GM12872 (cell line): ENCODE measurements around the gene ADARB2.

Experiments used
- TF ChIP-seq, protein P1 (sequence below): IDR thresholded peaks from 3 replicates; pipeline ENCODE4 v1.5.1; 2011; ENCODE audit warnings: low read depth, mild to moderate bottlenecking, low read length, moderate library complexity; ENCODE audit not compliant: insufficient read depth

ADARB2 gene

DNA sequence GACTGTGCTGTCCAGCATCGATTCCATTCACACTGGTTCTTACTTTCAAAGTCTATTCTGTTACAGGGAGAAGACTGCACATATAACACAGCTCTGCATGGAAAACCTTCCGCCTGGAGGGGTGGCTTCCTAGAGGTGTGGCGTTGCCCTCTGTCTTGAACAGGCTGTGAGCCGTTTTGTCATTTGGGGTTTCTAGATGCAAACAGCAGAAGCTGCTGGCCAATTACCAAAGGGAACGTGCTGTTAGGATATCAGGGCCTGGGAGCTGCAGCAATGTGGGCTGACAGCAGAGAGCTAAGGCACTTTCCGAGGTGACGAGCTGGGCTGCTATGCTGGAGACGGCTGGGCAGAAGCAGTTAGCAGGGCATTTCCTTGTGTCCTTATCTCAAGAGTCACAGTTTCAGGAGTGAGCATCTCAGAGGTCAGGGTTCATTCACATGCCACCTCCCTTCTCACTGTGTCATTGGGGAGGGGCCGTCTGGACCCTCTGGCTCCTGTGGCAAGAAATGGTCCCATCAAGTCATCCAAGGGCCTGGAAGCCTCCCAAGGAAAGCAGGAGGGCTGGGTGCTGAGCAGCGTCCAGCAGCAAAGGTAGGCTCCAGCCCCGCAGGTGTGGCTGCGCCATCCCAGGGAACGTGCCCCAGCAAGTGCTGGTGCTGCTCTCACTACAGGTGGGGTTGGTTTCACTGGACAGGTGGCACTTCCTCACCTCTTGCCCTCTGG lies 574.7 kb downstream of the ADARB2 start:
- TF ChIP-seq, protein P1, sequence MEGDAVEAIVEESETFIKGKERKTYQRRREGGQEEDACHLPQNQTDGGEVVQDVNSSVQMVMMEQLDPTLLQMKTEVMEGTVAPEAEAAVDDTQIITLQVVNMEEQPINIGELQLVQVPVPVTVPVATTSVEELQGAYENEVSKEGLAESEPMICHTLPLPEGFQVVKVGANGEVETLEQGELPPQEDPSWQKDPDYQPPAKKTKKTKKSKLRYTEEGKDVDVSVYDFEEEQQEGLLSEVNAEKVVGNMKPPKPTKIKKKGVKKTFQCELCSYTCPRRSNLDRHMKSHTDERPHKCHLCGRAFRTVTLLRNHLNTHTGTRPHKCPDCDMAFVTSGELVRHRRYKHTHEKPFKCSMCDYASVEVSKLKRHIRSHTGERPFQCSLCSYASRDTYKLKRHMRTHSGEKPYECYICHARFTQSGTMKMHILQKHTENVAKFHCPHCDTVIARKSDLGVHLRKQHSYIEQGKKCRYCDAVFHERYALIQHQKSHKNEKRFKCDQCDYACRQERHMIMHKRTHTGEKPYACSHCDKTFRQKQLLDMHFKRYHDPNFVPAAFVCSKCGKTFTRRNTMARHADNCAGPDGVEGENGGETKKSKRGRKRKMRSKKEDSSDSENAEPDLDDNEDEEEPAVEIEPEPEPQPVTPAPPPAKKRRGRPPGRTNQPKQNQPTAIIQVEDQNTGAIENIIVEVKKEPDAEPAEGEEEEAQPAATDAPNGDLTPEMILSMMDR = no peak

DNA sequence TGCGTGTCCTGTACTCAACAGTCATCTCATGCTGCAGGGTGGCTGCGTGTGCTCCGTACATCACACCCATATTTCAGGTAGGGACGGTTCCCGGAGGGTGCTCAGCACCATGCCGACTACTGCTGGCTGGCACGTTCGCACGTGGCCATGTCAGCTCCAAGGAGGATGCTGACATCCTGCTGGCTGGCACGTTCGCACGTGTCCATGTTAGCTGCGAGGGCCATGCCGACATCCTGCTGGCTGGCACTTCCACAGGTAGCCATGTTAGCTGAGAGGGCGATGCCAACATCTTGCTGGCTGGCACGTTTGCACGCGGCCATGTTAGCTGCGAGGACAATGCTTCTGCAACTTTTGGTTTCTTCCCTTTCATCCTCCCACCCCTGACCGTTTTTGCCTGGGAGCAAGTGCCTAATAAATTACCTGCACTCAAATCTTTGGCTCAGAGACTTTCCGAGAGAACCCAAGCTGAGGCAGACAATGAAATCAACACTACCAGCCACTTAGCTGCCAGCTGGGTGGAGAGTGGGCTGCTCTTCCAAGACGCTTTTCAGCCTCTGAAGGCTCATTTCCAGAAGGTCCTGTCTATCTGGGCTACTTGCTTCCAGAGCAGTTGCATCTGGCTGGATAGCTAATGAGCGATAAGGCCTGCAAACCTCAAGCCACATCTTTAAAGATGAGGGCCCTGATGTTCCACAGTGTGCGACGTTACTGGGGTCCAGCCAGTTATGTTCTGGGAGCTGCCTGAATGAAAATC lies 576.6 kb downstream of the ADARB2 start:
- TF ChIP-seq, protein P1 = no peak

DNA sequence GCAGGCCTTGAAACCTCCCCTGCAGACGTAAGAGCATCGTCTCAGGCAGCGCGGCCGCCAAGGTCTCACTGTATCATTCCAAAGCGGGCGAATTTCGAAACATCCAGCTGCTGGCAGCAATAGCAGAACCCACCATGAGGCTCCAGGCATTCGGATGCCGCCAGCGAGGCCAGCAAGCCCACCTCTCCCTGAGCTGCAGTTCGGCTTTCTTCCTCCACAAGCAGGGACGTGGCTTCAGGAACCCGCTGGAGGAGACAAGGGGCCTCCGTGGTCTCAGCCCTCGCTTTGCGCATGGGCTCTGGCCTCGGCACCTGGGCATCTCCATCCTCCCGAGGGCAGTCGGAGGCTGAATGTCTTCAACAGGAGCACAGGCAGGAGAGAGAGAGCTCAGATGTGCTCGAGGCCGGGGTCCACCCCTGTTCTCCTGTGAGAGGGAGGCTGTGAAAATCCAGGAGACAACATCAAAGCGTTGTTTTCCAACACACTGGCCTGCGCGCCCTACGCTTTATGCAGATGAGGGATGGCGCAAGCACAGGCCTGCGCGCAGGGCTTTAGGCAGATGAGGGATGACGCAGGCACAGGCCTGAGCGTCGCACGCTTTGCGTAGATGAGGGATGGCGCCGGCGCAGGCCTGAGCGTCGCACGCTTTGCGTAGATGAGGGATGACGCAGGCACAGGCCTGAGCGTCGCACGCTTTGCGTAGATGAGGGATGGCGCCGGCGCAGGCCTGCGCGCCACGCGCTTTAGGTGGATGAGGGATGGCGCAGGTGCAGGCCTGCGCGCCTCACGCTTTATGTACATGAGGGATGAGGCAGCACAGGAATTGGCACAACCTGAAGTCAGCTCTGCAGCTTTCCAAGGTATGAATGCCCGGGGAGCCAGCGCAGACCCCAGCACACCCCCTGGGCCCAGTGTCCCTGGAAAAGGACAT lies 577.9 kb downstream of the ADARB2 start:
- TF ChIP-seq, protein P1 = no peak

DNA sequence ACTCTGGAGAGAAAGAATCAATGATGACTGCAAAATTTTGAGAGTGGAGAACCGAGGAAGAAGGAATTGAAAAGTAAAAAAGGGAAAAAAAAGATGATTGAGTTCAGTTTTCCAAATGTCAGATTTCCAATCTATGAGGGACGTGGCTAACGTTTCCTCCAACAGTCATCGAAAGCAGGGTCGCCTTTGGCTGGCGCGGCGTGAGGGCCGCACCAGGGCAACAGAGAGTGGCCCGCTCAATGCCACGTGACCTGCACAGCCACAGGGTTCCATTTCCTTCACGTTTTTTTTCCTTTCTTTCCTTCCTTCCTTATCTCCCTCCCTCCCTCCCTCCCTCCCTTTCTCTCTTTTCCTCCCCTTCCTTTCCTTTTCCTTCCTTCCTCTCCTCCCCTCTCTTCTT lies 579.3 kb downstream of the ADARB2 start:
- TF ChIP-seq, protein P1 = no peak

DNA sequence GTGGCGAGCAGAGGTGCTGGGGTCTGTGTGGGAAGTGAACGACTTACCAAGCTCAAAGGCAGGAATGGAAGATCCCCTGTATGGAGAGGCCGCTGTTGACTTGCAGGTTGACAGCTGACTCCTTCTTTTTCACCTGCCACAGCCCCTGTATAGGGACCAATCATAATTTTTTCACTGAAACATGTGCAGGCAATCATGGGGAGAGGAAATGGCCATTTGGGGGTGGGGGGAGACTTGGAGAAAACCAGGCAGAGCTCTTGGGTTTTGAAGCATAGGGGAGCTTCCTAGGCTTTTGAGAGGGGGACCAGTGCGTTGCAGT lies 579.8 kb downstream of the ADARB2 start:
- TF ChIP-seq, protein P1 = no peak

DNA sequence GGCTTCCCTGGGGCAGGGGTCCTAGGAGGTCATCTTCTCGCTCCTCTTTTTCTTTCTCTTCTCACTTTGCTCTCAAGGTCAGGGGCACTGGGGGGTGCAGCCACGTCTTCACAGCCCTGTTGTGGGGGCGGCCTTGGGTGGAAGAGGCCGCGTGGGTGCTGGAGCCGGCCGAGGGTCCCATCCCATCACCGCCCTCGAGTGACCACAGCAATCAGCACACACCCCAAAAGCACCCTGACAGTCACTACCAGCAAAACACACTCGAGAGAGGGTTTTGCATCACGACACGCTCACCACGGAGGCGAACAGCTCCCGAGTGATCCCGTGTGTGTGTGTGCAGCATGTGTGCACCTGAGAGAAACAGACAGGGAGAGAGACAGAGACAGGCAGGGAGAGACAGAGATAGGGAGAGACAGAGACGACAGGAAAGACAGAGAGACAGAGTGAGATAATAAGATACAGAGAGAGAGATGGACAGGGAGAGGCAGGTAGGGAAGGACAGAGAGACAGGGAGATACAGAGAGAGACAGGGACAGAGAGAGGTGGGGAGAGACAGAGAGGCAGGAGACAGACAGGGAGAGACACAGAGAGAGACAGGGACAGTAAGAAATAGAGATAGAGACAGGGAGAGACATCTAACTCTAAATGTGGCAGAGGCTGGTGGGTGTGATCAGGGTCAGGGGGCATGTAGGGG lies 580.3 kb downstream of the ADARB2 start:
- TF ChIP-seq, protein P1 = no peak

DNA sequence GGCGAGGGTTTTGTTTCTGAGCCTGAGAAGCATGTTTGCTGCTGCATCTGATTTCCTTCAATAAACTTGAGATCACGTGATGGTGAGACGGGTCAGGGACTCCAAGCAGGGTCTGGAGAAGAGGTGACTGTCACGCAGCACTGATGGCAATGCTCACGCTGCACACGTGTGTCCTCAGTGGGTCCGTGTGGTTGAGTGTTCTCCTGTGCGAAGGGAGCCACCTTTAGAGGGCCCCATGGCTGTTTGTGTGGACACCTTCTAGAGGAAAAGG lies 580.8 kb downstream of the ADARB2 start:
- TF ChIP-seq, protein P1 = no peak
